ENCODE measurements around the gene AOPEP. TPM values are rescaled to one million over a fixed set of nuclear protein-coding genes. Genes with fewer than 3 reads are reported as not detected.

AOPEP gene
- total RNA-seq, 1 experiment from 2014 or later, result 14.4 TPM

DNA sequence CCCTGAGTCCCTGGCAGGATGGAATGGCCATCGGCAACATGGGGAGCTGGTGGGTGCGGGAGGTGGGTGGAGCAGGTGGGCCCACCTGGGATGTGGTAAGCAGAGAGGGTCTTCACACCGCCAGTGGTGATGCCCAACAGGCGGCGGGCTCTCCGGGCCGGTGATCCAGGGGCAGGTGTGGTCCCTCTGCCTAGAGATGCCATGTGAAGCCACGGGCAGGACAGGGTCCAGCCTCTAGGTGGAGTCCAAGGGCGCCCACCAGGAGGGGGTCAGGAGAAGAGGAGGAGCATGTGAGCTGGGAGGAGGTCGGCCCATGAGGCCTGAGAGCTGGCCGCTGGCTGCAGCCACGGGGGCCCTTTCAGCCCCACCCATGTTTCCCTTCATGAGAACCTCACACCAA lies 369.9 kb downstream of the AOPEP start:
- Mint-ChIP-seq H3K27me3 (ENCODE audit: low read depth) (no peaks in the 10 kb centered on the region), H3K4me1 (peaks cover 42% of the 10 kb centered on the region), H3K27ac (no peak overlapping the region), H3K36me3 (no peaks in the 10 kb centered on the region), H3K9me3 (no peaks in the 10 kb centered on the region), H3K4me3 (no peak overlapping the region)
- ChIA-PET CTCF (interaction anchor here (0.6 to 4.9 kb wide), 11 partner anchors 10 to 284 kb away, joined by 3 to 24 read pairs (median 4); no protein-coding TSS in a partner anchor), POLR2A (no interaction called here)
- no peak for TF ChIP-seq KAT7 (CRISPR knock-in tag; IDR thresholded peaks at IDR 0.05; ENCODE audit: borderline replicate concordance)
- TF ChIP-seq, protein P1, sequence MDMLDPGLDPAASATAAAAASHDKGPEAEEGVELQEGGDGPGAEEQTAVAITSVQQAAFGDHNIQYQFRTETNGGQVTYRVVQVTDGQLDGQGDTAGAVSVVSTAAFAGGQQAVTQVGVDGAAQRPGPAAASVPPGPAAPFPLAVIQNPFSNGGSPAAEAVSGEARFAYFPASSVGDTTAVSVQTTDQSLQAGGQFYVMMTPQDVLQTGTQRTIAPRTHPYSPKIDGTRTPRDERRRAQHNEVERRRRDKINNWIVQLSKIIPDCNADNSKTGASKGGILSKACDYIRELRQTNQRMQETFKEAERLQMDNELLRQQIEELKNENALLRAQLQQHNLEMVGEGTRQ (CRISPR knock-in tag; IDR thresholded peaks at IDR 0.05), result no peak
- TF ChIP-seq FOXK1 (CRISPR knock-in tag; IDR thresholded peaks at IDR 0.05), result no peak
- no peak for TF ChIP-seq NFATC4 (CRISPR knock-in tag; IDR thresholded peaks at IDR 0.05)
- TF ChIP-seq GABPB1 (CRISPR knock-in tag; IDR thresholded peaks at IDR 0.05), result no peak
- TF ChIP-seq, protein P2, sequence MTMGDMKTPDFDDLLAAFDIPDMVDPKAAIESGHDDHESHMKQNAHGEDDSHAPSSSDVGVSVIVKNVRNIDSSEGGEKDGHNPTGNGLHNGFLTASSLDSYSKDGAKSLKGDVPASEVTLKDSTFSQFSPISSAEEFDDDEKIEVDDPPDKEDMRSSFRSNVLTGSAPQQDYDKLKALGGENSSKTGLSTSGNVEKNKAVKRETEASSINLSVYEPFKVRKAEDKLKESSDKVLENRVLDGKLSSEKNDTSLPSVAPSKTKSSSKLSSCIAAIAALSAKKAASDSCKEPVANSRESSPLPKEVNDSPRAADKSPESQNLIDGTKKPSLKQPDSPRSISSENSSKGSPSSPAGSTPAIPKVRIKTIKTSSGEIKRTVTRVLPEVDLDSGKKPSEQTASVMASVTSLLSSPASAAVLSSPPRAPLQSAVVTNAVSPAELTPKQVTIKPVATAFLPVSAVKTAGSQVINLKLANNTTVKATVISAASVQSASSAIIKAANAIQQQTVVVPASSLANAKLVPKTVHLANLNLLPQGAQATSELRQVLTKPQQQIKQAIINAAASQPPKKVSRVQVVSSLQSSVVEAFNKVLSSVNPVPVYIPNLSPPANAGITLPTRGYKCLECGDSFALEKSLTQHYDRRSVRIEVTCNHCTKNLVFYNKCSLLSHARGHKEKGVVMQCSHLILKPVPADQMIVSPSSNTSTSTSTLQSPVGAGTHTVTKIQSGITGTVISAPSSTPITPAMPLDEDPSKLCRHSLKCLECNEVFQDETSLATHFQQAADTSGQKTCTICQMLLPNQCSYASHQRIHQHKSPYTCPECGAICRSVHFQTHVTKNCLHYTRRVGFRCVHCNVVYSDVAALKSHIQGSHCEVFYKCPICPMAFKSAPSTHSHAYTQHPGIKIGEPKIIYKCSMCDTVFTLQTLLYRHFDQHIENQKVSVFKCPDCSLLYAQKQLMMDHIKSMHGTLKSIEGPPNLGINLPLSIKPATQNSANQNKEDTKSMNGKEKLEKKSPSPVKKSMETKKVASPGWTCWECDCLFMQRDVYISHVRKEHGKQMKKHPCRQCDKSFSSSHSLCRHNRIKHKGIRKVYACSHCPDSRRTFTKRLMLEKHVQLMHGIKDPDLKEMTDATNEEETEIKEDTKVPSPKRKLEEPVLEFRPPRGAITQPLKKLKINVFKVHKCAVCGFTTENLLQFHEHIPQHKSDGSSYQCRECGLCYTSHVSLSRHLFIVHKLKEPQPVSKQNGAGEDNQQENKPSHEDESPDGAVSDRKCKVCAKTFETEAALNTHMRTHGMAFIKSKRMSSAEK (CRISPR knock-in tag; IDR thresholded peaks at IDR 0.05; ENCODE audit: borderline replicate concordance), result no peak
- DNase-seq (ENCODE audit: low spot score) (no peak), ATAC-seq (peak; percentile 39; the same call in 1 of the 2 replicates)

DNA sequence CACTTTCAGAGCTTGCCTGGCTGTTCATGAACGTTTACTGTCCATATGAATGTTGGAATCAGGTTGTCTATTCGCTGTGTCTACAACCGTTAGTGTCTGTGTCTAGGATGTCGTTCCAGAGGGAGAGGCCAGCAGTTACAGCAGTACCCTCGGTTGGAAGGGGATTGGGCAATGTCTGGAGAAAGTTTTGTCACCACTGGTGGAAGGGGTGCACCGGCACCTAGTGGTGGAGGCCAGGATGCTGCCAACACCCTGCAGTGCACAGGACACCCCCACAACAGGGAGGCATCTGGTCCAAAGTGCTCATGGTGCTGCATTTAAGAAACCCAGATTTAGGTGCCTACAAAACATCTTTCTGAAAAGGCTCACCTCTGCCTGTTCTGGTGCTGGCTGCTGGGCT lies 370.3 kb downstream of the AOPEP start:
- Mint-ChIP-seq H3K9me3 (no peaks in the 10 kb centered on the region), H3K36me3 (no peaks in the 10 kb centered on the region), H3K27me3 (ENCODE audit: low read depth) (no peaks in the 10 kb centered on the region), H3K27ac (no peak overlapping the region), H3K4me3 (no peak overlapping the region), H3K4me1 (peaks cover 38% of the 10 kb centered on the region)
- TF ChIP-seq, protein P3, sequence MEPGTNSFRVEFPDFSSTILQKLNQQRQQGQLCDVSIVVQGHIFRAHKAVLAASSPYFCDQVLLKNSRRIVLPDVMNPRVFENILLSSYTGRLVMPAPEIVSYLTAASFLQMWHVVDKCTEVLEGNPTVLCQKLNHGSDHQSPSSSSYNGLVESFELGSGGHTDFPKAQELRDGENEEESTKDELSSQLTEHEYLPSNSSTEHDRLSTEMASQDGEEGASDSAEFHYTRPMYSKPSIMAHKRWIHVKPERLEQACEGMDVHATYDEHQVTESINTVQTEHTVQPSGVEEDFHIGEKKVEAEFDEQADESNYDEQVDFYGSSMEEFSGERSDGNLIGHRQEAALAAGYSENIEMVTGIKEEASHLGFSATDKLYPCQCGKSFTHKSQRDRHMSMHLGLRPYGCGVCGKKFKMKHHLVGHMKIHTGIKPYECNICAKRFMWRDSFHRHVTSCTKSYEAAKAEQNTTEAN (CRISPR knock-in tag; IDR thresholded peaks at IDR 0.05), result no peak
- TF ChIP-seq, protein P4, sequence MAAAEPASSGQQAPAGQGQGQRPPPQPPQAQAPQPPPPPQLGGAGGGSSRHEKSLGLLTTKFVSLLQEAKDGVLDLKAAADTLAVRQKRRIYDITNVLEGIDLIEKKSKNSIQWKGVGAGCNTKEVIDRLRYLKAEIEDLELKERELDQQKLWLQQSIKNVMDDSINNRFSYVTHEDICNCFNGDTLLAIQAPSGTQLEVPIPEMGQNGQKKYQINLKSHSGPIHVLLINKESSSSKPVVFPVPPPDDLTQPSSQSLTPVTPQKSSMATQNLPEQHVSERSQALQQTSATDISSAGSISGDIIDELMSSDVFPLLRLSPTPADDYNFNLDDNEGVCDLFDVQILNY (CRISPR knock-in tag; IDR thresholded peaks at IDR 0.05), result no peak
- TF ChIP-seq MXD4 (CRISPR knock-in tag; IDR thresholded peaks at IDR 0.05; ENCODE audit: borderline replicate concordance) (no peak), JAZF1 (CRISPR knock-in tag; IDR thresholded peaks at IDR 0.05) (no peak), ETV6 (CRISPR knock-in tag; IDR thresholded peaks at IDR 0.05) (no peak)
- TF ChIP-seq, protein P5, sequence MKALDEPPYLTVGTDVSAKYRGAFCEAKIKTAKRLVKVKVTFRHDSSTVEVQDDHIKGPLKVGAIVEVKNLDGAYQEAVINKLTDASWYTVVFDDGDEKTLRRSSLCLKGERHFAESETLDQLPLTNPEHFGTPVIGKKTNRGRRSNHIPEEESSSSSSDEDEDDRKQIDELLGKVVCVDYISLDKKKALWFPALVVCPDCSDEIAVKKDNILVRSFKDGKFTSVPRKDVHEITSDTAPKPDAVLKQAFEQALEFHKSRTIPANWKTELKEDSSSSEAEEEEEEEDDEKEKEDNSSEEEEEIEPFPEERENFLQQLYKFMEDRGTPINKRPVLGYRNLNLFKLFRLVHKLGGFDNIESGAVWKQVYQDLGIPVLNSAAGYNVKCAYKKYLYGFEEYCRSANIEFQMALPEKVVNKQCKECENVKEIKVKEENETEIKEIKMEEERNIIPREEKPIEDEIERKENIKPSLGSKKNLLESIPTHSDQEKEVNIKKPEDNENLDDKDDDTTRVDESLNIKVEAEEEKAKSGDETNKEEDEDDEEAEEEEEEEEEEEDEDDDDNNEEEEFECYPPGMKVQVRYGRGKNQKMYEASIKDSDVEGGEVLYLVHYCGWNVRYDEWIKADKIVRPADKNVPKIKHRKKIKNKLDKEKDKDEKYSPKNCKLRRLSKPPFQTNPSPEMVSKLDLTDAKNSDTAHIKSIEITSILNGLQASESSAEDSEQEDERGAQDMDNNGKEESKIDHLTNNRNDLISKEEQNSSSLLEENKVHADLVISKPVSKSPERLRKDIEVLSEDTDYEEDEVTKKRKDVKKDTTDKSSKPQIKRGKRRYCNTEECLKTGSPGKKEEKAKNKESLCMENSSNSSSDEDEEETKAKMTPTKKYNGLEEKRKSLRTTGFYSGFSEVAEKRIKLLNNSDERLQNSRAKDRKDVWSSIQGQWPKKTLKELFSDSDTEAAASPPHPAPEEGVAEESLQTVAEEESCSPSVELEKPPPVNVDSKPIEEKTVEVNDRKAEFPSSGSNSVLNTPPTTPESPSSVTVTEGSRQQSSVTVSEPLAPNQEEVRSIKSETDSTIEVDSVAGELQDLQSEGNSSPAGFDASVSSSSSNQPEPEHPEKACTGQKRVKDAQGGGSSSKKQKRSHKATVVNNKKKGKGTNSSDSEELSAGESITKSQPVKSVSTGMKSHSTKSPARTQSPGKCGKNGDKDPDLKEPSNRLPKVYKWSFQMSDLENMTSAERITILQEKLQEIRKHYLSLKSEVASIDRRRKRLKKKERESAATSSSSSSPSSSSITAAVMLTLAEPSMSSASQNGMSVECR (CRISPR knock-in tag; IDR thresholded peaks at IDR 0.05; ENCODE audit: borderline replicate concordance), result no peak
- TF ChIP-seq, protein P6, sequence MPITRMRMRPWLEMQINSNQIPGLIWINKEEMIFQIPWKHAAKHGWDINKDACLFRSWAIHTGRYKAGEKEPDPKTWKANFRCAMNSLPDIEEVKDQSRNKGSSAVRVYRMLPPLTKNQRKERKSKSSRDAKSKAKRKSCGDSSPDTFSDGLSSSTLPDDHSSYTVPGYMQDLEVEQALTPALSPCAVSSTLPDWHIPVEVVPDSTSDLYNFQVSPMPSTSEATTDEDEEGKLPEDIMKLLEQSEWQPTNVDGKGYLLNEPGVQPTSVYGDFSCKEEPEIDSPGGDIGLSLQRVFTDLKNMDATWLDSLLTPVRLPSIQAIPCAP (CRISPR knock-in tag; IDR thresholded peaks at IDR 0.05), result no peak
- DNase-seq (ENCODE audit: low spot score) (no peak), ATAC-seq (no peak)
- CTCF ChIA-PET, result interaction anchor here (0.6 to 4.9 kb wide), 8 partner anchors 11 to 285 kb away, joined by 3 to 24 read pairs (median 4); no protein-coding TSS in a partner anchor
- POLR2A ChIA-PET, result no interaction called here

Data from WTC11 (cell line).